AG04450 (cell line): ENCODE measurements around the gene CD99. TPM values are rescaled to one million over a fixed set of nuclear protein-coding genes. Genes with fewer than 3 reads are reported as not detected.

Experiments
- CTCF ChIA-PET: fragments of 300-600, 350-600 bp; formaldehyde crosslinking; extraction: SDS; loops from one replicate; lab custom pipeline; 2022; ENCODE audit warnings: antibody characterized with exemption, inconsistent platforms; lab: Charles Lee
- POLR2A ChIA-PET: fragments of 350-600 bp; formaldehyde crosslinking; extraction: SDS; loops from one replicate; lab custom pipeline; 2021; ENCODE audit warnings: antibody characterized with exemption, inconsistent platforms; lab: Yijun Ruan, JAX
- DNase-seq: peaks from one replicate; pipeline ENCODE4 v3.0.0-alpha.2; 2011; ENCODE audit warnings: low read depth, low spot score
- H3K27ac ChIP-seq: one replicate; pipeline ENCODE4 v1.5.1; 2012; ENCODE audit warnings: low read depth, low read length, control low read depth
- H3K27me3 ChIP-seq: one replicate; pipeline ENCODE4 v1.6.0; 2012; ENCODE audit warnings: low read length; ENCODE audit not compliant: control insufficient read depth, insufficient read depth
- H3K4me3 ChIP-seq: 2 replicates; pipeline ENCODE4 v1.5.1; 2011; ENCODE audit warnings: mild to moderate bottlenecking, low read depth, low read length, control low read depth
- H3K9me3 ChIP-seq: 2 replicates; pipeline ENCODE4 v1.5.1; 2012; ENCODE audit warnings: low read length; ENCODE audit not compliant: control insufficient read depth, insufficient read depth
- polyA plus RNA-seq: library from polyadenylated mRNA; depleted of rRNA; stranded (reverse); fragments of >200 nt; gene quantifications from 2 replicates; pipeline ENCODE4 v1.2.3, GENCODE V29; 2011; rRNA removed
- TF ChIP-seq, protein P1 (sequence below): IDR thresholded peaks from 2 replicates; pipeline ENCODE4 v1.5.1; 2011; ENCODE audit warnings: low read depth, low read length, control low read depth, inconsistent platforms

Gene CD99
- polyA plus RNA-seq, 1 experiment = 355 TPM

DNA sequence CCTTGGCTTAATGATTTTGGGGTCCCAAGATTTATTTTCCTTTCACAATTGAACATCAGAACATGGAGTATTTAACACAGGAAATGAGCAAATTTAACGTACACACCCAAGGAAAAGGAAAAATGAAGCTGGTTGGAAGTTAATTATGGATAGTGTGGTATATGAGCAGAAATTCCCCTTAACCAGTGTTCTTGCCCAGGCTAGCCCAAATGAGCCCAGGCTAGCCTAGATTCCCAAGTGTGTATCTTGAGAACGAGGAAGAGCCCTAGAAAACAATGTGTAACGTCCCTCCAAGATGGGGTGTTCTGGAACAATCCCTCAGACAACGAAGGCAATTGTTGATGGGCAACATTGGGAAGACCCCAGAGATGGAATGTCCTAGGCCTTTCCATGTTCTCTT lies 94.4 kb downstream of the CD99 start:
- peaks cover 4% of the 10 kb centered on the region for H3K27me3 ChIP-seq
- ChIA-PET CTCF (no interaction called here), POLR2A (no interaction called here)
- no peak for DNase-seq
- H3K27ac ChIP-seq = no peak overlapping the region
- H3K4me3 ChIP-seq = no peak overlapping the region
- TF ChIP-seq, protein P1, sequence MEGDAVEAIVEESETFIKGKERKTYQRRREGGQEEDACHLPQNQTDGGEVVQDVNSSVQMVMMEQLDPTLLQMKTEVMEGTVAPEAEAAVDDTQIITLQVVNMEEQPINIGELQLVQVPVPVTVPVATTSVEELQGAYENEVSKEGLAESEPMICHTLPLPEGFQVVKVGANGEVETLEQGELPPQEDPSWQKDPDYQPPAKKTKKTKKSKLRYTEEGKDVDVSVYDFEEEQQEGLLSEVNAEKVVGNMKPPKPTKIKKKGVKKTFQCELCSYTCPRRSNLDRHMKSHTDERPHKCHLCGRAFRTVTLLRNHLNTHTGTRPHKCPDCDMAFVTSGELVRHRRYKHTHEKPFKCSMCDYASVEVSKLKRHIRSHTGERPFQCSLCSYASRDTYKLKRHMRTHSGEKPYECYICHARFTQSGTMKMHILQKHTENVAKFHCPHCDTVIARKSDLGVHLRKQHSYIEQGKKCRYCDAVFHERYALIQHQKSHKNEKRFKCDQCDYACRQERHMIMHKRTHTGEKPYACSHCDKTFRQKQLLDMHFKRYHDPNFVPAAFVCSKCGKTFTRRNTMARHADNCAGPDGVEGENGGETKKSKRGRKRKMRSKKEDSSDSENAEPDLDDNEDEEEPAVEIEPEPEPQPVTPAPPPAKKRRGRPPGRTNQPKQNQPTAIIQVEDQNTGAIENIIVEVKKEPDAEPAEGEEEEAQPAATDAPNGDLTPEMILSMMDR = no peak
- H3K9me3 ChIP-seq = no peaks in the 10 kb centered on the region

- Histone ChIP-seq H3K4me3 (no peak overlapping the region), H3K27me3 (no peaks in the 10 kb centered on the region), H3K9me3 (no peaks in the 10 kb centered on the region), H3K27ac (no peak overlapping the region)
- TF ChIP-seq, protein P1 = no peak
- no peak for DNase-seq
- CTCF ChIA-PET = no interaction called here
- POLR2A ChIA-PET = no interaction called here
Observed at GRCh38 chrX:2788980-2789379, 97.9 kb downstream of the CD99 start.

DNA sequence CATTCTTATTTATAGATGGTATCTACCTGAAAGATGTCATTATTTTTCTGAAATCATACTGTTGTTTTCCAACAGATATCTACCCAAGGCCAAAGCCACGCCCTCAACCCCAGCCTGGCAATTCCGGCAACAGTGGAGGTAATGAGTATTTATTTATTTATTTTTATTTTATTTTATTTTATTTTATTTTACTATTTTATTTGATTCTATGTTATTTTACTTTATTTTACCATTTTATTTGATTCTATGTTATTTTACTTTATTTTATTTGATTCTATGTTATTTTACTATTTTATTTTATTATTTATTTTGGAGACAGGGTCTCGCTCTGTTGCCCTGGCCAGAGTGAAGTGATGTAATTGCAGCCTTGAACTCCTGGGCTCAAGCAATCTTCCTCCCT lies 98.5 kb downstream of the CD99 start:
- ChIA-PET CTCF (no interaction called here), POLR2A (no interaction called here)
- Histone ChIP-seq H3K27ac (no peak overlapping the region), H3K4me3 (no peak overlapping the region), H3K27me3 (no peaks in the 10 kb centered on the region), H3K9me3 (no peaks in the 10 kb centered on the region)
- DNase-seq = no peak
- TF ChIP-seq, protein P1 = no peak

Other genes with a start within 250 kb of the CD99 start
- 43.2 and 47.9 TPM in 2 replicates for gene DHRSX, start 190.3 kb upstream of the CD99 start, polyA plus RNA-seq
- 23.0 and 25.6 TPM in 2 replicates for gene ZBED1, start 190.3 kb upstream of the CD99 start, polyA plus RNA-seq
- not detected in 2 replicates for gene XG, start 60.7 kb downstream of the CD99 start, polyA plus RNA-seq
- 19.6 and 20.6 TPM in 2 replicates for gene GYG2, start 137.6 kb downstream of the CD99 start, polyA plus RNA-seq
- 11.6 and 12.7 TPM in 2 replicates for gene ARSD, start 238.0 kb downstream of the CD99 start, polyA plus RNA-seq